ENCODE data around the gene PCBP4.
"Not testable (repeated sequence)": the region's sequence is repeated elsewhere in the genome, so short reads cannot be mapped to it uniquely, and the experiment has no call there.

The PCBP4 gene

DNA sequence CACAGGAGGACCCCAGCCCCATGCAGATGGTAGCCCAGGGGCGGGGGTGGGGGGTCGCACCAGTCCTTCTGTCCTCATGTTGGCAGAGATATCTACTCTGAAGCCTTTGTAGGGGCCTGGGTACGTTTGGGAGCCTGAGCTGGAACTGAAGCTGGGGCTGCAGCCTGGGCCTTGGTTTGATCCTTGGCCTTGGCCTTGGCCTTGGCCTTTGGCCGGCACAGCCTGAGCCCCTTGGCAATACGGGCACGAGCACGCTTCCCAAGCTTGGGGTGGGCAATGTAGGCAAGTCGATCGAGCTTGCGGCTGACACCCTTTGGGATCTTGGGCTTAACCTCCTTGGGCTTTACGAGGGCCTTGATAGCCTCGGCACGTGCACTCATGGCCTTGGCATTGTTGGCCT, 26.4 kb upstream of the PCBP4 start:
- not testable (repeated sequence) for DNase-seq

GRCh38 chr3:51992017-51992682, 24.9 kb upstream of the PCBP4 start:
- no peak for DNase-seq

DNA sequence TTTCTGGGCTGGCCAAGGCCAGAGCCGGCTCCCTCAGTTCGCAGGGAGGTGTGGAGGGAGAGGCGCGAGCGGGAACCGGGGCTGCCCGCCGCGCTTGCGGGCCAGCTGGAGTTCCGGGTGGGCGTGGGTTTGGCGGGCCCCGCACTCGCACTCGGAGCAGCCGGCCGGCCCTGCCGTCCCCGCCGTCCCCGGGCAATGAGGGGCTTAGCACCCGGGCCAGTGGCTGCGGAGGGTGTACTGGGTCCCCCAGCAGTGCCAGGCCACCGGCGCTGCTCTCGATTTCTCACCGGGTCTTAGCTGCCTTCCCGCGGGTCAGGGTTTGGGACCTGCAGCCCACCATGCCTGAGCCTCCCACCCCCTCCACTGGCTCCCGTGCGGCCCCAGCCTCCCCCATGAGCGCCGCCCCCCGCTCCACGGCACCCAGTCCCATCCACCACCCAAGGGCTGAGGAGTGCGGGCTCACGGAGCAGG, 23.3 kb upstream of the PCBP4 start:
- not testable (repeated sequence) for DNase-seq

GRCh38 chr3:51988286-51989146, 21.3 kb upstream of the PCBP4 start:
- DNase-seq, result no peak

DNA sequence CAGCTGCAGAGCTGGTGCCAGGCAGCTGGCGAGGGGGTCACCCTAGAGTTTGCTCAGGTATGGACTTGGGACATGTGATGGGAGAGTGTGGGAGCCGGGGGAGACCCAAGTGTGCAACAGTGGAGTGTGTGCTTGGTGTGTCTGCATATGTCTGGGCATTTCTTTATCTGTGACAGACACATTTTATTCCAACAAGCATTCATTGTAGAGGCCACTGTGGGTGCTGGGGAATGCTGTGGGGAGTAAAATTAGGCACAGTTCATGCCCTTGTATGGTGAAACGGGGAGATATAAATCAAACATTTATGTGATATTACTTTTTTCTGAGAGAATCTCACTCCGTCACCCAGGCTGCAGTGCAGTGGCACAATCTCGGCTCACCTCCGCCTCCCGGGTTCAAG, 20.3 kb upstream of the PCBP4 start:
- no peak for DNase-seq

GRCh38 chr3:51986010-51986947, 19.0 kb upstream of the PCBP4 start:
- no peak for DNase-seq

GRCh38 chr3:51985063-51985462, 17.8 kb upstream of the PCBP4 start:
- no peak for DNase-seq

DNA sequence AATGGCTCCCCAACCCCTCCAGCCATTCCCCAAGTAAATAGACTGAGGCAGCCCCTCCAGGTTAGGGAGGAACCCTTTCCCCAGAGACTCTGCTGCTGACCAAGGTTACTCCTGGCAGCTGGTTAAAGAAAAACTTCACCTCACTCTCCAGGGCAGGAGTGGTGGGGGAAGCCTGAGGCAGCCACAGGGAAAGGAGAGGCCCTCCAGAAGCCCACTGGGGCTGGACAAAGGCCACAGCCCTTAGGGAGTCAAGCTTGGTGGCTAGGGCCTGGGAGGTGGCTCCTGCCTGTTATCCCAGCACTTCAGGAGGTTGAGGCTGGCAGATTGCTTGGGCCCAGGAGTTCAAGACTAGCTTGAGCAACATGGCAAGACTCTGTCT, 17.0 kb upstream of the PCBP4 start:
- DNase-seq, result no peak

- DNase-seq, result no peak
These were observed 16.5 kb upstream of the PCBP4 start for GRCh38 chr3:51983578-51984268.

GRCh38 chr3:51982838-51983577, 15.8 kb upstream of the PCBP4 start, which contains the start of gene ACY1:
ACY1 (plus strand) TSS chr3:51983535; CDS start chr3:51984065, 530 bp downstream.
- no peak for DNase-seq

DNA sequence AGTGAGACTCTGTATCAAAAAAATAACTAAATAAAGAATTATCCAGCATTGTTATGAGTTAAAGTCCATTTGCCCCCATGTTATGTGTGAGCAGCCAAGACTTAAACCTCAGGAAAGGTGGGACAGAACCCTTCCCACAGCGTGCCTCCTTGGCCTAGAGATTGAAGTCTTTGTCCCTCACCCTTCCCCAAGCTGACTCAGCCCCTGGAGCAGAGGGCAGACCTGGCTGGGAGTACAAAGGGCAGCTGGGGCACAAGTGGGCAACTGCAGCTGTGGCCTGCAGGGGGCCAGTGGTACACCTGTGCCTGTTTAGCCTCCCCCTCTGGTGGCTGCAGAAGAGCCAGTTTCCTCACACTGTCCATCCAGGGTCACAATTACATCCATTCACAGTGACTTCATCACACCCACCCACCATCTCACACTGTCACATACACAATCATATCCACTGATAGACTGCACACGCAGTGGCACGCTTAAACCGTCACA, 15.1 kb upstream of the PCBP4 start:
- no peak for DNase-seq

DNA sequence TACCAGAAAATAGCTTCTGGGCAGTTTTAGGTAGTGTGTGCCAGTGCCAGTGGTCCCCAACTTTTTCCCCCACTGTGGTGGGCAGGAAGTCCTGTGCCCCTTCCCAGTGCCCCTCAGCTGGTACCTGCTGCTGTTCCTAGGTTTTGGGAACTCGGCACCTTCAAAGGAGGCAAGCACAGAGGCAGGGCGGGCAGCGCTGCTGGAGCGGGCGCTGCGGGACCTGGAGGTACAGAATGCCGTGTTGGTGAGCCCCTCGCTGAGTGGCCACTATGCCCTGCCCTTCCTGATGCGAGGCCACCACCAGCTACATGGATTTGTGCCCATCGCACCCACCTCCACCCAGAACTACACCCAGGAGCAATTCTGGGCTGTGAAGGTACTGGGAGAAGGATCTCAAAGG, 13.0 kb upstream of the PCBP4 start:
- DNase-seq, result no peak

DNA sequence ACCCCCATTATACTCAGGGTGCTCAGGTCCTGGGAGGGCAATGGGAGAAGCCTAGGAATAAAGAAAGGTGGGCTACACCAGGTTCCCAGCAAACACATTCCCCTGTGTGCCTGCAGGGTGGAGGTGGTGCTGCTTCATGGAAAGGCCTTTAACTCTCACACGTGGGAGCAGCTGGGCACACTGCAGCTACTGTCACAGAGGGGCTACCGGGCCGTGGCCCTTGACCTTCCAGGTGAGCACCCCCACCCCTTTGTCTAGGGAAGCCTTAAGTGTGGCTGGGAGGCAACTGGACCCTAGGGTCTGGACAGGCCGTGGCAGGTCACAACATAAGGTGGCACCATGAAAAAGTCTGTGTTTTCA, 10.9 kb upstream of the PCBP4 start:
- no peak for DNase-seq

GRCh38 chr3:51977446-51978142, 10.3 kb upstream of the PCBP4 start:
- no peak for DNase-seq

DNA sequence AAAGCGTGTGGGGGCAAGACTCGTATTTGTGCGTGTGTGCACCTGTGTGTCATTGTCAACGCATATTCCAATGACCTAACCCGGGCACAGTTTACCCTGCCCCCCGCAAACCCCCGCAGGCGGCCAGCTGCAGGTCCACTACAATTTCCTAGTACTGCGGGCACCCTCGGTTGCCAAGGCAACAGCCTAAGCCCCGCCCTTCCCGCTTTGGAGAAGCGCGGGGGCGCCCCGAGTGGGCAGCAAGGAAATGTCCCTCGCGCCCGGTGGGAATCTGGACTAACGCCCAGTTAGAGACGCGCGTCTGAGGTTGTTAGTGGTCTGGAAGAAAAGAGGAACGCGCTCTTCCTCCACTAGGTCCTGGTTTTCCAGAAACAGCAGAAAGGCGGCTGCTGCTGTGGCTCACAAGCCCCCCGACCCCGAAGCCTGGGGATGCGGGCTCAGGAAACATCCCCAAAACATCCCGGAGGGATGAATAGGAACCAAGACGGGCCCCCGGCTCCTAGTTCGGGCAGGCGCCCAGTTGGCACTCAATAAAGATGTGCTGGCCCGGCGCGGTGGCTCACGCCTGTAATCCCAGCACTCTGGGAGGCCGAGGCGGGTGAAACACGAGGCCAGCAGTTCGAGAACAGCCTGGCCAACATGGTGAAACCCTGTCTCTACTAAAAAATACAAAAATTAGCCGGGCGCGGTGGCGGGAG, 8.7 kb upstream of the PCBP4 start:
- no peak for DNase-seq

DNA sequence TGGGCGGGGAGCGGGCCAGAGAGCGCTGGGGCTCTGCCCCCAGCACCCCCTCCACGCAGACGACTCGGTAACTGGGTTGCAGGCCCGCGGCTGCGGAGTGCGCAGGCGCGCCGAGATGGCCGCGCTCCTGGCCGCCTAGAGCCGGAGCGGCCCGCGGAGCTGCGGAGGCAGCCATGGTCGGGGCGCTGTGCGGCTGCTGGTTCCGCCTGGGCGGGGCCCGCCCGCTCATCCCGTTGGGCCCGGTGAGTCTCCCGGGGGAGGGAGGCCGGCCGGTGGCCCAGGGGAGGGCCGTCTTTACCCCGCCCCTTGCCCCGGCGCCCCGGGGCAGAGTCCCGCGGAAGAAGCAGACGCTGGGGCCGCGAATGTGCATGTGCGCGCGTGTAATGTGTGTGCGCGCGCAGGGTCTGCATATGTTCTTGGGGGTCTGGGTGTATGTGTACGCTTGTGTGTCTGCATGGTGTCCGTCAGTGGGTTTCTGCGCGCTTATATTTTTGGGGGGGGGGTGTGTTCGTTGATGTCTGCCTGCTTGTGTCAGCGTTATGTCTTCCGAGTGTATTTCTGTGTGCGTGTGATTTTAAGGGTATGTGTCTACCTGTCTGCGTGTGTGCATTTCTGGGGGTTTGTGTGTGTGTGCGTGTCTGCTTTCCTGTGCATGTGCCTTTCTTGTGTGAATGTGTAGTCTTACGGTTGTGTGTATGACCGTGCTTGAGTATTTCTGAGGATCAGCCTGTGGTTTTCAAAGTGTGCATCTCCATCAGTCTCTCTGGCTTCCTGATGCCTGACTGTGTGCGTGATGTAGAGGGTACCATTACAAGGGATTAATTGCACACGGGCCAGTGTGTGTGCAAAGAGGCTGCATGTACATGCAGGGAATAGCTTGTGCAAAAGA, 8.0 kb upstream of the PCBP4 start, which contains the start of gene ABHD14A:
Gene ABHD14A (plus strand): TSS at position 102 of the 889 bp plus-strand sequence. CDS start 72 bp downstream, at position 174.
- DNase-seq, result no peak

DNA sequence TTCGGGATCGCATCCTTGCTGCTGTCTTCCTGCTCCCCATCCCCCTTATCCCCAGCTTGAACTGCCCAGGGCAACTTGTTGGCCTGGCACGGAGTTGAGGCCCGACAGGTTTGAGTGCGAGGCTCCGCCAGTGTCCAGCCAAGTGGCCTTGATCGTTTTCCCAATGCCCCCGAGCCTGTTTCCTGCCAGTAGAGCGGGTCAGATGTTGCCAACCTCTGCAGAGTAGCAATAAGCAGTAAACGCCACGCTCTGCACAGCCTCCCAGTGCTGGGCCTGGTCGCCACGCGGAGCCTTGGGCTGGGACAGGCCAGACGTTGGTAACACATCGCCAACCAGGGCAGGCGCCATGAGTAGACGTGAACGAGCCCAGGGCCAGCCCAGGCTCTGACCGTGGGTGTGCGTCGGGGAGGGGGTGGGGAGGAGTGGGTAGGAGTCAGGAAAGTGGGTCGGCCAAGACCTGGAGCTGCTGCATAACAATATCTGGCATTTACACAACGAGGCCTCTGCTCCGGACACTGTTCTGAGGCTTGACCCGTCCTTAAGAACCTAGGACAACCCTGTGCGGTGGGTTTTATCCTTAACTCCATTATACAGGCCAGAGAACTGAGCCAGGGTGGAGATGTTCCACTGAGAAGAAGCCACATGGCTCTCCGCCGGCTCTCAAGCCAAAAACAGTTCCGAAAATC, 7.2 kb upstream of the PCBP4 start:
- no peak for DNase-seq

- no peak for DNase-seq
These were observed 4.1 kb upstream of the PCBP4 start for GRCh38 chr3:51971350-51971749.
